ENCODE data around the gene IP6K2.
"Not testable (repeated sequence)": the region's sequence is repeated elsewhere in the genome, so short reads cannot be mapped to it uniquely, and the experiment has no call there.

Gene IP6K2

DNA sequence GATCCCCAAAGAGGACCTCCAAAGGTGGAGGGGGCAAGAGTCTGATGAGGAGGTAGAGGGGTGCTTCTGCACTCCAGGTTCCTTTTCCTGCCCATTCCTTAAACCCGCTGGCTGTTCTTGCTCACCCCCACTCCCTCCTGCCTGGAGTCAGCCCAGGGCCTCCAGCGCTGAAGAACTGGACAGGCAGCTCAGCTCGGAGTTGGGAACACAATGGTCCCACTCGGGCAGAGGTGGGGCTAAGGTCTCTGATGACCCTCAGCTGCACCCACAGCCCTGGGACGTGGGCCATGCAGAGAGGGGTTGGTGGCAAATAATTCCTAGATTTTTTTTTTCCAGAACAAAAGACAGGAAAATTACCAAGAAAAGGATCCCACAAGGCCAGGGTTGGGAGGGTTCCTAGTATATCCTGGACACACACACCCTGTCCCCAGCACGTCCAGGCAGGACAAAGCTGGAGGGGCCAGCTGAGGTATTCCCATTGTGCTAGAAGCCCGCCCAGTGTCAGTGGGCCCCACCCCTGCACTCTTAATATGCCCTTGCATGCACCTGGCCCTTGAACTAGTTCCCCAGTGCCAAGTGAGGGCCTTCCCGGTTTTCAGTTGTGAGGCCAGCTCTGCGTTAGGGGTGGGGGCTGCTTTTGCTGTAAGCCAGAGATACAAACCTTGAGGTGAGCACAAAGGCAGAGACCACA, 22.1 kb upstream of the IP6K2 start:
- TF ChIP-seq CTCF (IDR thresholded peaks at IDR 0.05; ENCODE audit: insufficient read depth, missing control alignments), result no peak
- FAIRE-seq (no peak), DNase-seq (ENCODE audit: insufficient read length, low spot score) (no peak)

- no peak for DNase-seq (ENCODE audit: insufficient read length, low spot score)
- no peak for TF ChIP-seq CTCF (IDR thresholded peaks at IDR 0.05; ENCODE audit: insufficient read depth, missing control alignments)
- no peak for FAIRE-seq
These were observed 21.1 kb upstream of the IP6K2 start for GRCh38 chr3:48738144-48738536.

- not testable (repeated sequence) for FAIRE-seq; DNase-seq (ENCODE audit: insufficient read length, low spot score)
These were observed 18.2 kb upstream of the IP6K2 start for GRCh38 chr3:48735075-48735767.

DNA sequence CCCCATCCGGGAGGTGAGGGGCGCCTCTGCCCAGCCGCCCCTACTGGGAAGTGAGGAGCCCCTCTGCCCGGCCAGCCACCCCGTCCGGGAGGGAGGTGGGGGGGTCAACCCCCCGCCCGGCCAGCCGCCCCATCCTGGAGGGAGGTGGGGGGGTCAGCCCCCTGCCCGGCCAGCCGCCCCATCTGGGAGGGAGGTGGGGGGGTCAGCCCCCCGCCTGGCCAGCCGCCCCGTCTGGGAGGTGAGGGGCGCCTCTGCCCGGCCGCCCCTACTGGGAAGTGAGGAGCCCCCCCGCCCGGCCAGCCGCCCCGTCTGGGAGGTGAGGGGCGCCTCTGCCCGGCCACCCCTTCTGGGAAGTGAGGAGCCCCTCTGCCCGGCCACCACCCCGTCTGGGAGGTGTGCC, 17.5 kb upstream of the IP6K2 start:
- DNase-seq (ENCODE audit: insufficient read length, low spot score); FAIRE-seq: not testable (repeated sequence)

DNA sequence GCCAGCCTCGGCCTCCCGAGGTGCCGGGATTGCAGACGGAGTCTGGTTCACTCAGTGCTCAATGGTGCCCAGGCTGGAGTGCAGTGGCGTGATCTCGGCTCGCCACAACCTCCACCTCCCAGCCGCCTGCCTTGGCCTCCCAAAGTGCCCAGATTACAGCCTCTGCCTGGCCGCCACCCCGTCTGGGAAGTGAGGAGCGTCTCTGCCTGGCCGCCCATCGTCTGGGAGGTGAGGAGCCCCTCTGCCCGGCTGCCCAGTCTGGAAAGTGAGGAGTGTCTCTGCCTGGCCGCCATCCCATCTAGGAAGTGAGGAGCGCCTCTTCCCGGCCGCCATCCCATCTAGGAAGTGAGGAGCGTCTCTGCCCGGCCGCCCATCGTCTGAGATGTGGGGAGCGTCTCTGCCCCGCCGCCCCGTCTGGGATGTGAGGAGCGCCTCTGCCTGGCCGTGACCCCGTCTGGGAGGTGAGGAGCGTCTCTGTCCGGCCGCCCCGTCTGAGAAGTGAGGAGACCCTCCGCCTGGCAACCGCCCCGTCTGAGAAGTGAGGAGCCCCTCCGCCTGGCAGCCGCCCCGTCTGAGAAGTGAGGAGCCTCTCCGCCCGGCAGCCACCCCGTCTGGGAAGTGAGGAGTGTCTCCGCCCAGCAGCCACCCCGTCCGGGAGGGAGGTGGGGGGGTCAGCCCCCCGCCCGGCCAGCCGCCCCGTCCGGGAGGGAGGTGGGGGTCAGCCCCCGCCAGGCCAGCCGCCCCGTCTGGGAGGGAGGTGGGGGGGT, 16.9 kb upstream of the IP6K2 start:
- not testable (repeated sequence) for FAIRE-seq; DNase-seq (ENCODE audit: insufficient read length, low spot score)

DNA sequence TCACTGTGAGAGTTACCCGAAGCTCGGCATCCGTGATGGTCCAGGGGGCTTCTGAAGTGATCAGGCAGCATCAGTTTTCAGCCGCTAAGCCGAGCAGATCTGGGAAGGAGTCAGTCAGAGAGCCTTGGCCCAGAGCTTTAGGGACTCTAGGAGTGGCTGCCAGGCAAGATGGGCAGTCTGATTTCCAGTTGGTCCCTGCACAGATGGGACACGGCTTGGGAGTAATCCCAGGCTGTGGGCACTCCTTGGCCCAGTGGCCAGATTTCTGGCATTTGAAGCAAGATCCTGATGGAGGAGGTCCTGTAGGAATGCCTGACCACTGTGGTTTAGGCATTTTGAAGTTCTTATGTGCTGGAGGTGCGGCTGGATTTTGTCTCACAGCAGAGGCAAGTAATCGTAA, 10.5 kb upstream of the IP6K2 start:
- DNase-seq (ENCODE audit: insufficient read length, low spot score) (no peak), FAIRE-seq (no peak)
- TF ChIP-seq CTCF (IDR thresholded peaks at IDR 0.05; ENCODE audit: insufficient read depth, missing control alignments), result no peak

DNA sequence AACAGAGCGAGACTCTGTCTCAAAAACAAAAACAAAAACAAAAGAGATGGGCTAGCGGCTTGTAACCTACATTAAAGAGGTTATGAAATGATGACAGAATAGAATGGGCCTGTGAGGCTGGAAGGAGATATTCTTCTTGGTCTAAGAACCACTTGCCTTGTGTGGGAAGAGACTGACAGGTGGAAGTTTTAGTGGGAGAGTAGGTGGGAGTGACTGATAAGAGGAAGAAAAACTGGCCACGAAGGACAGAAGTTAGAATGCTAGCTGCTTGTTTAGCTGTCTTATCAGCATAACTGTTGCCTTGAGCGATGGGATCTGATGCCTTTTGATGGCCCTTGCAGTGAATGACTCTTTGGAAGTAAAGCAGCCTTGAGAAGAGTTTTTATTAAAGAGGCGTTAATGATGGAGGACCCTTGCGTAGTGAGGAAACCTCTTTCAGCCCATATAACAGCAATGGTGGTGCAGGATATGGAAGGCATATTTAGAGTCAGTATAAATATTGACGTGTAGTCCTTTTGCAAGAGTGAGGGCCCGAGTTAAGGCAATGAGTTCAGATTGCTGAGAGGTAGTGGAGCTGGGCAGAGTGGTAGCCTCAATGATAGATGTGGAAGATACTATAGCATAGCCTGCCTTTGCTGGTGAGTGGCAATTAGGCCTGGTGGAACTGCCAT, 8.3 kb upstream of the IP6K2 start:
- FAIRE-seq, result not testable (repeated sequence)

DNA sequence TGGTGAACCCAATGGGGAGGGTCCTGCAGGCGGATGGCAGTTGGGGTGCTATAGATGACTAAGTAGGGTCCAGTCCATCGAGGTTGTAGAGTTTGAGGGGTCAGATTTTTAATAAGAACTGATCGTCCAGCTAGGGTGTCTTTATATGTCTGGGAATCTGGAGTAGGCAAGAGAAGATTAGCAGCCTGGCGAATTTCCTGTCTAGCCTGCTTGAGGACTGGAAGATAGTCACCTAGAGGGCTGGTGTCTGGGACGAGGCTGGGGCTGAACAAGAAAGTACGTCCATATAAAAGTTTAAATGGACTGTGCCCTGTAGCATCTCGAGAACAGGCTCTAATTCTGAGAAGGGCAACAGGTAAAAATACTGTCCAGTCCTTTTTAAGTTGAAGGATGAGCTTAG, 6.7 kb upstream of the IP6K2 start:
- FAIRE-seq, result no peak
- no peak for TF ChIP-seq CTCF (IDR thresholded peaks at IDR 0.05; ENCODE audit: insufficient read depth, missing control alignments)
- DNase-seq (ENCODE audit: insufficient read length, low spot score), result no peak

More for the DNA sequence above, 8.3 kb upstream of the IP6K2 start:
- DNase-seq (ENCODE audit: insufficient read length, low spot score), result not testable (repeated sequence)

- DNase-seq (ENCODE audit: insufficient read length, low spot score); FAIRE-seq: not testable (repeated sequence)
These were observed 6.3 kb upstream of the IP6K2 start for GRCh38 chr3:48723293-48723692.

Data from D721Med (cell line).